Hepatocyte (in vitro differentiated cells): ENCODE results near the gene AMER1.
"Not testable (repeated sequence)": the region's sequence is repeated elsewhere in the genome, so short reads cannot be mapped to it uniquely, and the experiment has no call there.

Experiments used
- CTCF ChIP-seq: fragments of 200-600 bp; sonication (generic); IDR thresholded peaks from 2 replicates; pipeline ENCODE4 v1.5.1; 2016; ENCODE audit warnings: antibody characterized with exemption, mild to moderate bottlenecking; ENCODE audit not compliant: poor library complexity
- EZH2 ChIP-seq: fragments of 200-600 bp; sonication (generic); IDR thresholded peaks from 2 replicates; pipeline ENCODE4 v1.6.1; 2016; ENCODE audit warnings: antibody characterized with exemption, mild to moderate bottlenecking, borderline replicate concordance
- EZH2phosphoT487 ChIP-seq: fragments of 200-600 bp; sonication (generic); IDR thresholded peaks from one replicate; pipeline ENCODE4 v1.6.1; 2018; ENCODE audit warnings: antibody characterized with exemption, mild to moderate bottlenecking, low read depth, moderate library complexity; ENCODE audit not compliant: unreplicated experiment, severe bottlenecking

- peak; percentile 2 for TF ChIP-seq CTCF
- not testable (repeated sequence) for TF ChIP-seq EZH2phosphoT487, EZH2
Observed at GRCh38 chrX:64213989-64214388, 8.5 kb upstream of the AMER1 start.
